Measurements from ENCODE around the gene CADM4.
"Not testable (repeated sequence)": the region's sequence is repeated elsewhere in the genome, so short reads cannot be mapped to it uniquely, and the experiment has no call there.

Gene CADM4

DNA sequence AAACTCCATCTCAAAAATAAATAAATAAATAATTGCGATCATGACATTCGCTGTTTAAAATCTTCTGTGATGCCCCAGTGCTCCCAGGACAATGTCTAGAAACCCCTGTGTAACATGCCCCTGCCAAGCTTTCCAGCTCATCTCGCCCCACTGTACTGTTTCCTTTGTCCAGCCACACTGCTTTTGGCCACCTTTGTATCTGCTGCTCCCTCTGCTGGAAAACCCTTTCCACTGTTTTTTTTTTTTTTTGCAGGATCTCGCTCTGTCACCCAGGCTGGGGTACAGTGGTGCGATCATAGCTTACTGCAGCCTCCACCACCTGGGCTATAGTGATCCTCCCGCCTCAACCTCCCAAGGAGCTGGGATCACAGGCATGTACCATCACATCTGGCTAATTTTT, 22.8 kb upstream of the CADM4 start:
- no peak for DNase-seq

DNA sequence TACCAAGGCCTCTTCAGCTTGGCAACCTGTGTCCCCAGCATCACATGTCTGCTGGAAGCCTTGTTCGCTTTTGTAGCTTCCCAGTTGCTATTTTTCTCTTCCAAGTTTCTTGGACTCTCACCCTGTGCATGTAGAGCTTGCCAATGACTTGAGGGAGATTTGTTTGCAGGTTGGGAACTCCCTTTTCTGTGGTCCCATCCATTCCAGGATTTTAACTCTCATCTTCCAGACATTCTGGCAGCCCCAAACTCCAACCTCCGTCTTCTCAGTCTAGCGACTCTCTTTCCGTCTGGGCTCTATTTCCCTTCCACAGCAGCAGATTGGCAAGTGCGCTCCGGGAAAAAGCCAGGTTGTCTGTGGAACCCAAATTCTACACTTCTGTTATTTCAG, 21.3 kb upstream of the CADM4 start:
- DNase-seq: no peak

DNA sequence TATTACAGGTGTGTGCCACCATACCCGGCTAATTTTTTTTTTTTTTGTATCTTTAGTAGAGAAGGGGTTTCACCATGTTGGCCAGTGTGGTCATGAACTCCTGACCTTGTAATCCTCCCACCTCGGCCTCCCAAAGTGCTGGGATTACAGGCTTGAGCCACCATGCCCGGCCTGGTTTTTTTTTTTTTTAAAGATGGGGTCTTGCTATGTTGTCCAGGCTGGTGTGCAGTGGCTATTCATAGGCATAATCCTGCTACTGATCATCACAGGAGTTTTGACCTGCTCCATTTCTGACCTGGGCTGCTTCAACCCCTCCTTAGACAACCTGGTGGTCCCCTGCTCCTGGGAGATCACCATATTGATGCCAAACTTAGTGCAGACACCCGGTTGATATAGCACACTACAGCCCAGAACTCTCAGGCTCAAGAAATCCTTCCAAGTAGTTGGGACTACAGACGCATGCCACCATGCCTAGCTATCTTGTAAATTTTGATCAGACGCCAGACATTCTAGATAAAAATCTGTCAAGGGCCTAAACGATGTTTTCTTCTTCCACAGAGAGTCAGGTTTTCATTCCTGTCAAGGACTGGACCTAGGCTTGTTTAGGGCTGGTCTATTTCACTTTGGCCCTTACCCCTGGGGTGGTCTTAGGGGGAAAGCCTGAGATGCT, 20.8 kb upstream of the CADM4 start:
- no peak for DNase-seq

DNA sequence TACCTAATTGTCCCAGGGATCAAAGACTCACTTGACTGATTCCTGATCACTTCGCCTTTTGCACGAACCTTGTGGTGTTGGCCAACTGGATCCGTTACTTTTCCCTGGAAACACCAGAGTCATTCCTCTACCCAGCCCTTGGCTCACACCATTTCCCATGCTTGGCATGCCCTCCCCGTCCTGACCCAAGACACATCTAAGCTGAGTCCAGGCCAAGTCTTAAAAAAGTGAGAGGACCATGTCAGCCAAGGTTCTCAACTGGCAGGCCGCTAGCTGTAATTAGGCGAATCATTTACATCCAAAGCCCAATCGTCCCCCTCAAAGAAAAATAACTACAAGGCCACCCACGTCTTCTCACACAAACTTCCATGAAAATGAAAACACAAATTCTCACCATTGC, 18.8 kb upstream of the CADM4 start:
- no peak for DNase-seq

DNA sequence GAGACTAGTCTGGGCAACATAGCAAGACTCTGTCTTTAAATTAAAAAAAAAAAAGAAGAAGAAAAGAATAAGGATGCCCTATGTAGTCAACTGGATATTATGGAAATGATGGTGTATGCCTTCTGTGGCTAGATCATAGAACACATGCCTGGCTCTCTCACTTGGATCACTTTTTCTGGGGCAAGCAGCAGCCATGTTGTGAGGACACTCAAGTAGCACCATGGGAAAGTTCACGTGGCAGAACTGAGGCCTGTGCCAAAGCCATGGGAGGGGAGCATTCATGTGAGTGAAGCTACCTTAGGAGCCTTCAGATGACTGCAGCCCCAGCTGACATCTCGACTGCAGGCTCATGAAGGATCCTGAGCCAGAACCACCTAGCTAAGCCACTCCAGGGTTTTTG, 18.4 kb upstream of the CADM4 start:
- no peak for DNase-seq

DNA sequence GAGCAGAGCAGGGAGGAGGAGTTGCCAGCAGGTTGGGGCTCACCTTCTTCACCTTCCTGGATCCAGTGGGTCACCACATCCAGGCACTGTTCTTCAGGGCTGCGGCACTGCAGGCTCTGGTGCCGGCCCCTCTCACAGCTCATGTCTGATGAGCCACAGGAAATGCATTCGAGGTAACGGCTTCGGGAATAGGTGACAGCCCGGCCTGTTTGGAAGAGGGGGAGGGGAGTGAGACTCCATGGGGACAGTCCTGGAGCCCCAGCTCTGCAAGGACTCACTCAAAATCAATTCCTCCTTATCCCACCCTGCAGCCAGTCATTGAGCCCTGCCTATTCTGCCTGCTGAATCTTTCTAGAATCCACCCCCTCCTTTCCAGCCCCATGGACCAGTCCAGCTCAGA, 16.8 kb upstream of the CADM4 start:
- DNase-seq: no peak

DNA sequence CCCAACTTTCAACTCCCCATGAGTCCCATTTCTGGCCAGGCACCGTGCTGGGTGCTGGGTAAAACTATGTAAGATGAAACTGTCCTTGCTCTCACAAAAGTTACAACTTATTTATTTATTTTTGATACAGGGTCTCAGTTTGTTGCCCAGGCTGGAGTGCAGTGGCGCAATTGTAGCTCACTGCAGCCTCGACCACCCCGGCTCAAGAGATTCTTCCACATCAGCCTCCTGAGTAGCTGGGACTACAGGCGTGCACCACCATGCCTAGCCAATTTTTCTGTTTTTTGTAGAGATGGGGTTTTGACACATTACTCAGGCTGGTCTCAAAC, 12.9 kb upstream of the CADM4 start:
- no peak for DNase-seq

DNA sequence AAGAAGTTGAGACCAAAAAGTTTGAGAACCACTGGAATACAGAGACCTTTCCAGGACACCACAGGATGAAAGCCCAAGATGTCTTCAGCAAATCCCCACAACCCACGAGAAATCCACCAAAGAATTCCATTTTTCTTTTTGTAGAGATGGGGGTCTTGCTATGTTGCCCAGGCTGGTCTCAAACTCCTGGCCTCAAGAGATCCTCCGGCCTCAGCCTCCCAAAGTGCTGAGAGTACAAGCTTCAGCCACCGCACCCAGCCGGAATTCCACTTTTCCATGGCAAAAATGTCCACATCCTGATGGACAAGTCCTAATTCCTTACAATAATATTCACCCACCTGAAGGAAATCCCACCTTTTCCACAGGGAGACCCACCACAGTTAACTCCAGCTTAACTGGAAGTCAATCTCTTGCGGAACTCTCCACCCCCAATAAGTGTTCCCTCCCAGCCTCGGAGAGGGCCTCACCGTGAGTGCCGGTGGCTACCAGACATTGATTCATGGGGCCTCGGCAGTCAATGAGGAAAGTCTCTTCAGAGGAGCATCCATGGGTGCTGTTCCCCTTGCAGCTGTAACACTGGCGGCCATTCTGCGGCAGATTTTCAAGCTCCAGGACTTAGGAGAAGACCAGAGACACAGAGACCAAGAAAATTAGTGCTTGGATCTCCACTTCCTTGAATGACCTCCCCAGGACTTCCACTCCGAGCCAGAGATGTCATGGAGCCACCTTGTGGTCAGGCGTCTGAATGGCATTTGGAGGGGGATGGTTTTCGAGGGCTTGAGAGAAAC, 12.3 kb upstream of the CADM4 start:
- peak; percentile 47 to 55 for DNase-seq

DNA sequence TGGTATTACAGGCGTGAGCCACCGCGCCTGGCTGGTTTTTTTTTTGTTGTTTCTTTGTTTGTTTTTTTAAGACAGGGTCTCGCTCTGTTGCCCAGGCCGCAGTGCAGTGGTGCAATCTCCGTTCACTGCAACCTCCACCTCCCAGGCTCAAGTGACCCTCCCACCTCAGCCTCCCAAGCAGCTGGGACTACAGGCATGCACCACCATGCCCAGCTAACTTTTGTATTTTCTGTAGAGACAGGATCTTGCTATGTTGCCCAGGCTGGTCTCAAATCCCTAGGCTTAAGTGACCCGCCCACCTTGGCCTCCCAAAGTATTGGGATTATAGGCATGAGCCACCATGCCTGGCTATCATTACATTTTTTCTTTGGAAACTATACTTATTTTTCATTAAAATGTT, 10.6 kb upstream of the CADM4 start:
- DNase-seq: not testable (repeated sequence)

DNA sequence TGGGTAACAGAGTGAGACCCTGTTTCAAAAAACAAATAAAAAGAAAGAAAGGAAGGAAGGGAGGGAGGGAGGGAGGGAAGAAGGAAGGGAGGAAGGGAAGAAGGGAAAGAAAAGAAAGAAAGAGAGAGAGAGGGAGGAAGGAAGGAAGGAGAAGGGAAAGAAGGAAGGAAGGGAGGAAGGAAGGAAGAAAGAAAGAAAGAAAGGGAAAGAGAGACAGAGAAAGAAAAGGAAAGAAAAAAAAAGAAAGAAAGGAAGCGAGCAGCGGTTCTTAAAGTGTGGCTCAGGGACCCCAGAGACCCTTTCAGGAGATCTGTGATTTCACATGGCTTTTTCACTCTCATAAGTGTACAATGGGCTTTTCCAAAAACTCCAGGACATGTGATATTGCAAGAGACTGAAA, 9.9 kb upstream of the CADM4 start:
- DNase-seq: no peak

DNA sequence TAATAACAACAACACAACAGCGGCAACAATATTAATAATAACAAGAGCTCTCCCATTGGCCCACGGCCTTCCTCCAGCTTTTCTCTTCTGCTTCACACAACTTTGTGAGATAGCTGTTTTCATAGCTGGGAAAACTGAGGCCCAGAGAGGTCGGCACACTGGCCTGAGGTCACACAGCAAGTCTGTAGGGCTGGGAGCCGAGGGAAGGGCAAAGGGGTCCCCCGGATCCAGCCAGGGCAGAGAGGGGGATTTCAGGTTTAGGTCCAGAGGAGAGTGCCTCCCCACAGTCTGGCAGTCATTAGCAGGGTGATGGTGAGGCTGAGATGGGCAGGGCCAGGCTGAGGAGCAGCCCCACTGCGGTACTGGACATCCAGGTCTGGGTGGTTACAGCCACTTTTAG, 9.0 kb upstream of the CADM4 start:
- DNase-seq: no peak

DNA sequence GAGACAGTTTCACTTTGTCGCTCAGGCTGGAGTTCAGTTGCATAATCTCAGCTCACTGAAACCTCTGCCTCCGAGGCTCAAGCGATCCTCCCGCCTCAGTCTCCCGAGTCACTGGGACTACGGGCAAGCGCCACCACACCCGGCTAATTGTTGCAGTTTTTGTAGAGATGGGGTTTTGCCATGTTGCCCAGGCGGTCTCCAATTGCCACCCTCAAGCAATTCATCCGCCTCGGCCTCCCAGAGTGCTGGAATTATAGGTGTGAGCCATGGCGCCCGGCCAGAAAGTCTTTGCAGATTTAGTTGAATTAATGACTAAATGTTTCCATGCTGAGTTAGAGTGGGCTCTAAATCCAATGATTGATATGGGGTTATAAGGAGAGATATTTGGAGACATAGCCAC, 4.5 kb upstream of the CADM4 start:
- no peak for DNase-seq

DNA sequence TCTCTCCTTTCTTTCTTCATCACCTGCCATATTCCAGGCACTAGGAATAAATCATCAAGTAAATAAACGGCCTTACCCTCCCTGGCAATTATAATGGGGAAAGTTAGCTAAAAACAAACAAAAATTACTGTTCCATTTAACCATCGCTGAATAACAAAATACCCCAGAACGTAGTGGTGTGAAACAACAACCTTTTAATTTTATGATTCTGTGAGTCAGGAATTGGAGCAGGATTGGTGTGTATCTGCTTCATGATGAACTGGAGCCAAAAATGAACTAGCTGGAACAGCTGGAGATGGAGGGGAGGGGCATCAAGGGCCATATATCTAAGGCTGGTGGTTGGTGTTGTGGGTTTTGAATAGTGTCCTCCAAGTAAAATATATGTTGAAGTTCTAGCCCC, 3.7 kb upstream of the CADM4 start:
- no peak for DNase-seq

DNA sequence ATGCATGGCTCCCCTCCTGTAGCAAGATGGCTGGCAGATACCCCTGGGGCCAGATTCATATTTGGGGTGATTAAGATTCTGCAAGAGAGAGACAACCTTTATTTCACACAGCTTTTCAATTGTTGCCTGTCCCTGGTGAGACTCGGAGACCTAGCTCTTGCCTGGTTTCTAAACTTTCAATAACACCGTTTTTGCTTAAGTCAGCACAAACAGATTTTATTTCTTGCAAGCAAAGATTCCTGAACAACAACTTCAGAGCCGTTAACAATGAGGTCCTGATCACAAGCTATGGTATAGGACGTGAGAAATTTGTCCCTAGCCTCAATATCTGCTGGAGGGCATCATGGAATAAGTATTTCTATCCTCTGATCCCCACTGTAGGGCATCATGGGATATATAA, 2.9 kb upstream of the CADM4 start:
- DNase-seq: no peak

DNA sequence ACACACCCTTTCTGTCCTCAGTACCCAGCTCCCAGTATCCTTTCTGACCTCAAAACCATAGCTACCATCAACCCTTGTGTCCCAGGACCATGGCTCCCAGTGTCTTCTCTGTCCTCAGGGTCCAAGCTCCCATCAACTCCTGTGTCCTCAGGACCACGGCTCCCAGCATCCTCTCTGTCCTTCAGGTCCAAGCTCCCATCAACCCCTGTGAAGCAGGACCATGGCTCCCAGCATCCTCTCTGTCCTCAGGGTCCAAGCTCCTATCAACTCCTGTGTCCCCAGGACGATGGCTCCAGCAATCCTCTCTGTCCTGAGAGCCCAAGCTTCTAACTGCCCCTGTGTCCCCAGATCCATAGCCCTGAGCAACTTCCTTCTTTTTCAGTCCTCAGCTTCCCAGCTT, 1.7 kb upstream of the CADM4 start:
- DNase-seq: no peak

DNA sequence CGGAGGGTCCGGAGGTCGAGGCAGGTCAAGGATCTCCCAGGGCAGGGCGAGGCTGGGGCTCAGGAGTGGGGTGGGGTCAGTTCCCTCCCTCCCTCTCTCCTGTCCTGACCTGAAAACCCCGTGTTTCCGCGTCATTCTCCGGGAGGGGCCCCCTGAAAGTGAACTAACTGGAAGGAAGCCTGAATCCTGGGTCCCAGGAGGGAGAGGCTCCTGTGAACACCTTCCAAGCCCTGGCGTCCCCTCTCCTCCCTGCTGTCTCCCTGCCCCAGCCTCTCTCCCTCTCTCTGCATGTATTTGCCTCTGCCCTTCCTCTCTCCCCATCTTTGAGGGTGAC, 741 bp upstream of the CADM4 start:
- DNase-seq: no peak

DNA sequence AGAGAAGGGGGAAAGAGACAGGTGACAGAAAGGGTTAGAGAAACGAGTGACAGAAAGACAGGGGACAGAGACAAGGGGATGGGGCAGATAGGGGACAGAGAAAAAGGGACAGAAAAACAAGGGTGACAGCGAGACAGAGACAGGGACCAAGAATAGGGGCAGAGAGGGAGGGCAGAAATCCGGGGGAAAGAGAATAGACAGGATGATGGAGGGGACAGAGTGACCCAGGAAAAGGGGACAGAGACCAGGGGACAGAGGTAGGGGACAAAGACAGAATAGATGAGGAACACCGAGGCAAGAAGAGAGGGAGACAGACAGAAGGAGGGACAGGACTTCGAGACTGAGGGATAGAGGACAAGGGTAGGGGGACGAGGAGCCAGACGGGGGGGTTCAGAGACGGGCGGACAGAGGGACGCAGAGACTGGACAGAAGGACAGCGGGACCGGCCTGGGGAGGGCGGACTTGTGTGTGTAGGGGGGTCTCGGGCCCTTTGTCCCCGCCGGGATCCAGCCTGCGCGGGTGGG, 593 bp downstream of the CADM4 start:
- DNase-seq: no peak

DNA sequence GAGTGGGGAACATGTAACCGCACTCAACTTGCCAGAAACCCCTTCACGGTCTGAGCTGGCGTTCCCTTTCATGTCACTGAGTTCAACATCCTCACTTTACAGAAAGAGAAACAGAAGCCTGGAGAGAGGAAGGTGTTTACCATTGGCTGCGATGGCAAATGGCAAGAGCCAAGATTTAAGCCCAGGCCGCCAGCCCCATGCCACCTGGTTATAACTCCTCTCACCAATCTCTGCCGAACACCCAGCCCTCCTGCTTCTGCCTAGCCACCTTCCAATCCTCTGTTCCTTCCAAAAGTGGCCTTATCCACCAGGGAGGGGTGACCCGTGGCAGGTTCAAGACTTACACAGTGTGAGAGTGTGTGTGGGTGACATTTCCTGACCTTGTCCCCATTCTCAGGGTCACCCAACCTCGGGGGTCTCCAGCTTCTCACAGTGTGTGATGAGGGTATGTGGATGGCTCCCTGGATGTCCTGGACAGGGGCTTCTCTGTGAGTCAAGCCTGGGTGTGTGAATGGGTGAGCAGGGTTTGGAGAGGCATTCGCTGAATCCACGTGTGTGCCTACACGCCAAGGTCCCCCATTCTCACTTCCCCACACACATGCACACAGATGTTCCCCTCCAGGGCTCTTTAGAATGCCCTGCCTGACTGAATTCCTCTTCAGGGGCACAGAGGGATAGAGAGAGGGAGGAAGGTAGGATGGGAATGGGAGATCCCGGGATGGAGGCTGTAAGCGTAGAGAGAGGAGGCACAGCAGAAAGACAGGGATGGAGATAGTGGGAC, 1.2 kb downstream of the CADM4 start:
- DNase-seq: peak in 1 of 2 donors; percentile 12

DNA sequence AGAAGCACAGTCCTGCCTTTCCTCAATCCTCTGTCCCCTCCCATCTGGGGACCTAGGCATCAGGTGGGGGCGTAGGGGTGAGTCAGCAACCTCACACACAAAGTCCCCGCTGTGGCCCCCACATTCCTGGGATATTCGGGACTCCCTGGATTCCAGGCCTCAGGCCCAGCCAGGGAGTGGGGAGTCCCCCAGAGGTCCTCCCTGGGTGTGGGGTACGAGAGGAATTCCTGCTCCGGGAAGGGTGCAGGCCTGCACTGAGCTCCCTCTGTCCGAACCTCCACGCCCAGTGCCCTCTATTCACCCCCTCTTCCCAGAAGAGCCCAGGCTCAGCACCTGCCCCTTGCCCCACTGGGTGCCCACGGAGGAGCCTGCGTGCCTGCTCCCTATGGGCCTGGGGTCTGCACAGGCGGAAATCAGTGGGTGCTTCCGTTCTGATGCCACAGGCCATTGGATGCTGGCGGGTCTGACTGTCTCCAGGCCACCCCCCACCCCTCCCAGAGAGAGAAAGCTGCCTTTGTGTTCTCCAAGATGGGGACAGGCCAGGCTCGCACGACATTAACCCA, 3.4 kb downstream of the CADM4 start:
- DNase-seq: no peak

DNA sequence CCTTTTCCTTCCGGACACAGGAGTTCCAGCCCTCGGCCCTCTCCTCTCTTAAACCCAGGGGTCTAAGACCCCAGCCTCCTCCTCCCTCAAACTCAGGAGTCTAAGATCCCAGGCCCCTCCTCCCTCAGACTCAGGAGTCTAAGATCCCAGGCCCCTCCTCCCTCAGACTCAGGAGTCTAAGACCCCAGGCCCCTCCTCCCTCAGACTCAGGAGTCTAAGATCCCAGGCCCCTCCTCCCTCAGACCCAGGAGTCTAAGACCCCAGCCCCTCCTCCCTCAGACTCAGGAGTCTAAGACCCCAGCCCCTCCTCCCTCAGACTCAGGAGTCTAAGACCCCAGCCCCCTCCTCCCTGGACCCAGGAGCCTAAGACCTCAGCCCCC, 4.1 kb downstream of the CADM4 start:
- DNase-seq: not testable (repeated sequence)

DNA sequence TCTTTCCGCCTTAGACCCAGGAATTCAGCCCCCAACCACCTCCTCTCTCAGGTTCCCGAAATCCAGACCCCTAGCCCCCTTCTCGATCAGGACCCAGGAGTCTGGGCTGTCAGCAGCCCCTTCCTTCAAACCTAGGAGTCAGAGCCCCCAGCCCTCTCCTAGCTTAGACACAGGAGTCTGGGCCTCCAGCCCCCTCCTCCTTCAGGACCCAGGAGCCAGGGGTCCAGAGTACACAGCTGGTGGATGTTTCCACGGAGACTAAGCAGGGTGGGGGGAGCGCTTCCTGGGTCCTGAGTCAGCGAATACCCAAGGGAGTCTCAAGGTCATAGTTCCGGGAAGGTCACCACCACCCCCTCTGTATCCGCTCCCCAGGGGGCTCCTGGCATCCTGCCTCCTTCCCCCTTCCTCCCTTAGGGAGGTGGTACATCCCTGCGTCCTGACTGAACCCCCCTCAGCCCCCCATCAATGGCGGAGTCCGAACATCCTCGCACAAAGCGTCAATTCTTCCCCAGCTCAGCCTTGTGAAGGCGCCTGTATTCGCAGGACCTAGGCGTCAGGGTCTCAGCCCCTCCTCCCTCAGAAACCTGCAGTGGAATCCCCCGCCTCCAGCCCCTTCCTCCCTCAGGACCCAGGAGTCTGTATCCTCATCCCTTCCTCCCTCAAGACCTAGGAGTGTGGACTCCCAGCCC, 4.6 kb downstream of the CADM4 start:
- no peak for DNase-seq

DNA sequence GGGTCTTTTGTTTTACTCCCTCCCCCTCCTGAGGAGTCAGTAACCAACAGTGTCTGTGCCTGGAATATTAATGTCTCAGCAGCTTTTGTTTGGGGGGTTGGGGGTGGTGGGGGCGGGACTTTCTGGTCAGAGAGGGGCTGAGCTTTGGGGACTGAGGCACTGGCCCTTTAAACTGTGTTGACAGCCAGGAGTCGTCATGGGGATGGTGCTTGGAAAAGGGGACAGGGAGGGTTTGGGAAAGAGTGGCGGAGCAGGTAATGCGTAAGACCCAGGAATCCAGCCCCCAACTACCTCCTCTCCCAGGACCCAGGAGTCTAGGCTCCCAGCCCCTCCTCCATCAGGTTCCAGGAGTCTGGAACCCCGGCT, 5.2 kb downstream of the CADM4 start:
- no peak for DNase-seq

DNA sequence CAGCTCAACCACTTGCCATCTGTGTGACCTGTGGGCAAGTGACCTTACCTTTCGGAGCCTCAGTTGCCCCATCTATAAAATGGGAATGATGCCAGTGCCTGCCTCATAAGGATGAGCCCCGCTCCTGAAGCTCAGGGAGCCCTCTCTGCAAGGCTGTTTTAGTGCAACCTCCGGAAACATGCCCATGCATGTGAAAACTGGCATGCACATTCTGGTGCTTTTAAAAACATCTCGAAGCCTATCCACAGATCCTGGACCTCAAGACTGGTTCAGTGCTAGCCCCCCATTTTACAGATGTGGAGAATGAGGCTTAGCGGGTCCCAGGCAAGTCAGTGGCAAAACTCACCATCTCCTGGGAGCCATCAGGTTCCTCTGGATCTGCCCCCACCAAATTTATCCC, 5.6 kb downstream of the CADM4 start:
- no peak for DNase-seq

Measured in CD4-positive, alpha-beta T cell treated with Interferon alpha-2 for 1 hour (primary cell).